Mononuclear cell (primary cell): ENCODE results near the gene CGB5. TPM values are rescaled to one million over a fixed set of nuclear protein-coding genes. Genes with fewer than 3 reads are reported as not detected.
"Not testable (repeated sequence)": the region's sequence is repeated elsewhere in the genome, so short reads cannot be mapped to it uniquely, and the experiment has no call there.

Source experiments
- H3K27me3 ChIP-seq: 2 replicates; pipeline ENCODE4 v1.6.0; 2011; ENCODE audit warnings: low read length, control low read depth; ENCODE audit not compliant: insufficient read depth
- H3K4me1 ChIP-seq: 2 replicates; pipeline ENCODE4 v1.5.1; 2011; ENCODE audit warnings: mild to moderate bottlenecking, low read length, control low read depth; ENCODE audit not compliant: insufficient read depth
- H3K4me3 ChIP-seq: 2 replicates; pipeline ENCODE4 v1.5.1; 2011; ENCODE audit warnings: mild to moderate bottlenecking, low read length, moderate library complexity
- H3K9me3 ChIP-seq: 2 replicates; pipeline ENCODE4 v1.5.1; 2011; ENCODE audit warnings: low read depth, mild to moderate bottlenecking, control low read depth, low read length
- total RNA-seq: library from RNA; depleted of rRNA; stranded (reverse); fragments of >200 nt; gene quantifications from one replicate; pipeline ENCODE4 v1.2.3, GENCODE V29; 2012

Gene CGB5
- total RNA-seq, 1 donor, result not detected

DNA sequence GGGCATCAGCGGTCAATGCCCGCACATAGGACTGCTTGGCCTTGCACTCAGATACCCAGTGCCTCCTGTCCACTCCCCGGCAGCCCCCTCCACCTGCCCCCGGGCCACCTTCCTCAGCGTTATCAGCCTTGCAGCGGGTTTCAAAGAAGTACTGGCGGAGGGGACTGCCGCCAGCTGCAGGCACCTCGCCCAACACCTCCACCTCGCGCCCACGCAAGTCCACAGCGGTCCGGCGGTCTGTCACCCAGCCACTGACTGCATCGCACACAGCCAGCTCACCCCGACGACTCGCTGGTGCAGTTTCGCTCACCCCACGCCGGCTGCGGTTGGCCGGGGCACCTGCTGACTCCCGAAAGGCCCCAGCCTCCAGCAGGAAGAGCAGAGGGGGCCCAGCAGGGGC, 17.8 kb downstream of the CGB5 start:
- H3K27me3 ChIP-seq, result peaks cover 38% of the 10 kb centered on the region
- peaks cover 15% of the 10 kb centered on the region for H3K4me1 ChIP-seq
- no peak overlapping the region for H3K4me3 ChIP-seq

DNA sequence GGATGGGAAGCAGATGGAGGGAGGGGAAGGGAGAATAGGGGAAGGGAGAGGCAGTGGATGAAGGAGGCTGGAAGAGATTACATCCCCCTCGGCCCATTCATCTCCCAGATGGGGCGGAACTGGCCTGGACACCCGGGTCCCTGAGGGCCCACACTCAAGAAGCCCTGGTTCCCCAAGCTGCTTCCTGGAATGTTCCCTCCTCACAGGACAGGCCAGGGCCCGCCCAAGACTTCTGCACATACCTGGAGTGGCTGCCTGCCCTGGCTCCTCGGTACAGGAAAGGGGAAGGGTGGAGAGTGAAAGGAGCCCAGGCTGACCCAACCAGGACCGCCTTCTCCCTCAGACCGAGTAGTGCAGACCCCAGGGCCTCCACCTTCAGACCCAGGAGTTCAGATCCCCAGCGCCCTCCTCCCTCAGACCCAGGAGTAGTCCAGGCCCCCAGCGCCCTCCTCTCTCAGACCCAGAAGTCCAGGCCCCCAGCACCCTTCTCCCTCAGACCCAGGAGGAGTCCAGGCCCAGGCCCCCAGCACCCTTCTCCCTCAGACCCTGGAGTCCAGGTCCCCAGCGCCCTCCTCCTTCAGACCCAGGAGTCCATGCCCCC, 20.5 kb downstream of the CGB5 start:
- Histone ChIP-seq H3K4me1 (no peaks in the 10 kb centered on the region), H3K4me3 (no peak overlapping the region), H3K9me3 (no peaks in the 10 kb centered on the region), H3K27me3 (peaks cover 31% of the 10 kb centered on the region)

More for the DNA sequence above, 17.8 kb downstream of the CGB5 start:
- H3K9me3 ChIP-seq, result no peaks in the 10 kb centered on the region

DNA sequence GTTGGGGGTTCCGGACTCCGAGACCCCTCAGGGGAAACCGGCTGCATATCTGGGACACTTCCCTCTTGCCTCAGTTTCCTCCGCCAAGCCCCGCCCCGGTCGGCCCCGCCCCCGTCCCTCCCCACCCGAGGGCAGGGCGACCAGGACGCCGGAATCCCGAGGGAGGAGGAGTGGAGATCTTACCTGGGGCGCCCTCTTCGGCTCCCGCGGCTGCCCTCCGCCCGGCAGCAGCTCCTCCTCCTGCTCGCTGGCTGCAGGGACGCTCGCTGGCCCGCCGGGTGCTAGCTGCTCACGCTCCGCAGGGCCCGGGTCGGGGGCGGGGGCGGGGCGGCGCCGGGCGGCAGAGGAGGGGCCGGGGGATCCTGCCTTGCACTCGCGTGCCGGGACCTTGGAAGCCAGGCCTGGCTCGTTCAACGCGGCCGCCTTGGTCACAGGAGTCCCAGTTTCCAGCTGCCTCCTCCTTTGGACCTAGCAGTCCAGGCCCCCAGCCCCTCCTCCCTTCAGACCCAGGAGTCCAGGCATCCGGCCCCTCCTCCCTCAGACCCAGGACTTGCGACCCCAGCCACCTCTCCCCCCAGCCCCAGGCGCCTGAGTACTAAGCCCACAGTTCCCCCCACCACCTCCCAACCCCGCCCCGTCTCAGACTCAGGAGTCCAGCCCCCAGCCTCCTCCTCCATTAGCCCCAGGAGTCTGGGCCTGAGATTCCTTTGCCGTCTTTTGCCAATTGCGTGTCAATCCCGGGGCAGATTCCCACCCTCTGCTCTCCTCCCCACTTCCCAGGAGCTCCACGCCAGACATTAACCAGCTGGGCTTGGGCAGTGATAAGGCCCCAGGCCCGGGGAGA, 21.3 kb downstream of the CGB5 start, which contains the start of gene NTF4:
Gene NTF4, minus strand, starts transcription at position 51 of the 844 bp plus-strand sequence. CDS start 2,821 bp downstream, outside the sequence.
- no peak within 1 kb of the TSS for H3K4me3 ChIP-seq
- H3K27me3 ChIP-seq, result peaks cover 32% of the 10 kb centered on the region

DNA sequence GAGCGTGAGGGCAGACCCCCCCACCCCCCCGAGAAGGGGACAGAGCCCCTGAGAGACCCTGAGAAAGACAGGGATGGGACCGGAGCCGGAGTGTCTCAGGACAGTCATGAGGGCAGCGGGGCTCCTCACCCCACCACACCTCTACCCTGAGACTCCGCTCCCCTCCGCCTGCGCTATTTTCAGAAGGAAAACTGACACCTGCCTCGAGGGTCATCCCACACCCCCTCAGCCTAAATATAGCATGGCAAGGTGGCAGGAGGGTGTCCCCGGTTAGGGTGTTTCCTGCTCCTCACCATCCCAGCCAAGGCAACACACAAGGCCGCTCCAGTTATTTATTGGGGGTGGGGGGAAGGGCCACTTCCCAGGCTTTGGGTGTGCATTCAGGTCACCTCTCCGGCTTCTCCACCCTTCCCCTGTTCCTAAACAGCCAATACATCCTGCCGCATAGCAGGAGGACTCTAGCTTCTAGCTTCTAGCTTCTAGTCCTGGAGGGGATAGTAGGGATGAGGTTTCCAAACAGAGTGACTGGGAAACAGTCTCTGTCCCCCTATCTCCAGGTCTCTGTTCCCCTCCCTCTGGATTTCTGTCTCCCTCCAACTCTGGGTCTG, 22.4 kb downstream of the CGB5 start:
- Histone ChIP-seq H3K9me3 (no peaks in the 10 kb centered on the region), H3K27me3 (peaks cover 29% of the 10 kb centered on the region), H3K4me3 (no peak overlapping the region), H3K4me1 (no peaks in the 10 kb centered on the region)

More for the DNA sequence above, 21.3 kb downstream of the CGB5 start, which contains the start of gene NTF4:
- Histone ChIP-seq H3K9me3 (no peaks in the 10 kb centered on the region), H3K4me1 (no peaks in the 10 kb centered on the region)

DNA sequence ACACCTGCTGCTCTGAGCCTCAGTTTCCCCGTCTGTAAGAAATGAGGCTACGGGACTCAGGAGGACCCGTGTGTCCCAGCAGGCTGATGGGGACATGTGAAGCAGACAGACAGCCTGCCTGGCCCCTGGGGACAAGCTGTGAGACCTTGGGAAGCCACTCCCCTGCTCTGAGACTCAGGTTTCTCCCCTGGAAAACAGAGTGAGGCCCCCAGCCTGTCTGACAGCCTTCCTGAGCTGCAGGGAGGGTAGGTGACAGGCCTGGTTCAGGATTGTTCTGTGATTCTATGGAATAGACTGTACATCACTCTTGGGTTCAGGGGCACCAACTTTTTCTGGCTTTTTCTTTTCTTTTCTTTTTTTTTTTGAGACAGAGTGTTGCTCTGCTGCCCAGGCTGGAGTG, 23.9 kb downstream of the CGB5 start:
- H3K27me3 ChIP-seq, result peaks cover 30% of the 10 kb centered on the region
- no peaks in the 10 kb centered on the region for H3K4me1 ChIP-seq
- no peaks in the 10 kb centered on the region for H3K9me3 ChIP-seq
- H3K4me3 ChIP-seq, result no peak overlapping the region

DNA sequence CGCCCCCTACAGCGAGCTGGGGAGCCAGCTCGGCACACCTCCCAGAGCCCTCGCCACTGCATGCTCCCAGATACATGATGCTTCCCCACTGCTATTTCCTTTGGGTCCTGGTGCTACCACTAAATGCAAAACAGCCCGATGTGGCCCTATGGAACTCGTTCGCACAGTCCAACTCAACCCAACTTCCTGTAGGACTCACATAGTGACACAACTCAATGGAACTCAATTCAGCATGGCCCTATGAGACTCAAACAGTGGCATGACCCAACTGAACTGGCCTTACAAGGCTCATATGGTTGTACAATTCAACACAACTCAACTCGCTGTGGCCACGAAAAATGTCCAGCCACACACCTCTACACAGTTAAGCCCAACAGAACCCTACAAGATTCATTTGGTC, 25.4 kb downstream of the CGB5 start:
- Histone ChIP-seq H3K27me3 (peaks cover 42% of the 10 kb centered on the region), H3K9me3 (no peaks in the 10 kb centered on the region), H3K4me3 (no peak overlapping the region), H3K4me1 (no peaks in the 10 kb centered on the region)

DNA sequence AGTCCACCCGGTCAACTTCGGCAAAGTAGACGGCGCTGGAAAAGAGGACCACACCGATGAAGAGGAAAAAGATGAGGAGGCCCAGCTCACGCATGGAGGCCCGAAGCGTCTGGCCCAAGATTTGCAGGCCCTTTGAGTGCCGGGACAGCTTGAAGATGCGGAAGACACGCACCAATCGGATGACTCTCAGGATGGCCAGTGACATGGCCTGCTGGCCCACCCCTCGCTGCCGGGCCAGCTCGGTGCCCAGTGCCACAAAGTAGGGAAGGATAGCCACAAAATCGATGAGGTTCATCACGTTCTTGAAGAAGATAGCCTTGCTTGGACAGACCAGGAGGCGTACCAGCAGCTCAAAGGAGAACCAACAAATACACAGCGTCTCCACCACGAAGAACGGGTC, 26.8 kb downstream of the CGB5 start:
- H3K4me1 ChIP-seq, result no peaks in the 10 kb centered on the region
- peaks cover 40% of the 10 kb centered on the region for H3K27me3 ChIP-seq
- no peaks in the 10 kb centered on the region for H3K9me3 ChIP-seq
- H3K4me3 ChIP-seq, result no peak overlapping the region

DNA sequence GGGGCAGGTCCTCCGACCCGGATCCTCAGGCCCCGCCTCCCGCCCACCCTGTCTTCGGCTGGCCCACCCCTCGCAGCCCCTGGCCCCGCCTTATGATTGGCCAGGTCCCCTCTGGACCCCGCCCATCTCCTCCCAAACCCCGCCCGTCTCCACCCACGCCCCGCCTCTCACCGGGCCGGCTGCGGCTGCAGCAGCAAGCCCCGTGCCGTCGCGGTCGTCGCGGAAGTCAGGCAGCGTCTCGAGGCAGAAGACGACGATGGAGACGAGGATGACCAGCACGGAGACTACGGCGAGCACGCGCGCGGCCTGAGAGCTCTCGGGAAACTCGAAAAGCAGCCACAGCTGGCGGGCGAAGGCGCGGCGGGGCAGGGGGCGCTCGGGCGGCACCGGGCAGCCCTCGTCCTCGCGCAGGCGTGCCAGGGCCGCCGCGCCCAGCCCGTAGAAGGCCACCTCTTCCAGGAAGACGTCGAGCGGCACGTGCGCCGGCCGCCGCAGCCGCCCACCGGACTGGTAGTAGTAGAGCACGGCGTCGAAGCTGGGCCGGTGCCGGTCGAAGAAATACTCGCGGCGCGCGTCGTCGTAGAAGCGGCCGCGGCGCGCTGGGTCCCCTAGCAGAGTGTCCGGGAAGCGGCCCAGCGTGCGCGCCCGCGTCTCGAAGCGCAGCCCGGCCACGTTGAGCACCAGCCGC, 28.4 kb downstream of the CGB5 start:
- H3K4me1 ChIP-seq, result no peaks in the 10 kb centered on the region
- peaks cover 29% of the 10 kb centered on the region for H3K27me3 ChIP-seq
- no peak overlapping the region for H3K4me3 ChIP-seq
- H3K9me3 ChIP-seq, result no peaks in the 10 kb centered on the region

DNA sequence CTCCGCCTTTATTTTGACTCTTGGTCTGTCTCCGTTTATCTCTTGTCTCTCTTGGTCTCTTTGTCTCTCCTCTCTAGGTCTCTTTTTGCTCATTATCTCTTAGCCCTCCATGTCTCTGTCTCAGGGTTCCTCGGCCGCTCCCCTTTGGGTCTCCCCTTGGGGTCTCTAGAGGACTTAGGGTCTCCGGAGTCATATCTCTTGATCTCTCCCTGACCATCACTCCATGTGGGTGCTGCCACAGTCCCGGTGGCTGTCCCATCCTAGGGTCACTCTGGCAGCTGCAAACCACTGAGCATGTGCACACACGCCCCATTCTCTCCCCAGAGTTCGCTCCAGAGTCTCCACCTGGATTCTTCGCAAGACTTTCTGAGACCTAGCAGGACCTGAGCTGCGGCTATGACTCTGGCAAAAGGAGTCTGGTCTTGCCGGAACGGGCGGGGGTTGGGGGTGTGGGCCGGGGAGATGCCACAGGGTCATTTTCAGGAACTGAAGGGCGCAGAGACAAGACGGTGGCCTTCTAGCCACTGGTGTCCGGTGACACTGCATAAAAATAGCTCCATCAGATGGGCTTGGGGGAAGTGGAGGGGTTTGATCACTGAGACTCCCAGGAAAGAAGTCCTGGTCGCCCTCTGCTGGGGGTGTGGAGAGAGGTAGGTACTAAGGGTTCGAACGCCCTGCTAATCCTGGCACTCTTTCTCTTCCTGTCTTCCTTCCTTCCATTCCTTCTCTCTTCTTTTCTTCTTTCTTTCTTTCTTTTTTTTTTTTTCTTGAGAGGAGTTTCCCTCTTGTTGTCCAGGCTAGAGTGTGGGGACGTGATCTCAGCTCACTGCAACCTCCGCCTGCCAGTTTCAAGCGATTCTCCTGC, 30.1 kb downstream of the CGB5 start:
- Histone ChIP-seq H3K4me1 (no peaks in the 10 kb centered on the region), H3K4me3 (no peak overlapping the region), H3K9me3 (no peaks in the 10 kb centered on the region), H3K27me3 (peaks cover 25% of the 10 kb centered on the region)

DNA sequence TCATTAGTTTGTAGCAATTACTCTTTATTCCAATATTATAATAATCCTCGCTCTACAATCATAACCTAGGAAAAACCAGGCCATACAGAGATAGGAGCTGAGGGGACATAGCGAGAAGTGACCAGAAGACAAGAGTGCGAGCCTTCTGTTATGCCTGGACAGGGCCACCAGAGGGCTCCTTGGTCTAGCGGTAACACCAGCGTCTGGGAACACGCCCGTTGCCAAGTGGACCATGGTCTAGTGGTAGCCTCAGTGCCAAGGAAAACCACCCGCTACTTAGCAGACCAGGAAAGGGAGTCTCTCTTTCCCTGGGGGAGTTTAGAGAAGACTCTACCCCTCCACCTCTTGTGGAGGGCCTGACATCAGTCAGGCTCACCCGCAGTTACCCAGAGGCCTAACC, 31.2 kb downstream of the CGB5 start:
- H3K9me3 ChIP-seq, H3K4me3 ChIP-seq, H3K4me1 ChIP-seq: not testable (repeated sequence)
- peaks cover 19% of the 10 kb centered on the region for H3K27me3 ChIP-seq

DNA sequence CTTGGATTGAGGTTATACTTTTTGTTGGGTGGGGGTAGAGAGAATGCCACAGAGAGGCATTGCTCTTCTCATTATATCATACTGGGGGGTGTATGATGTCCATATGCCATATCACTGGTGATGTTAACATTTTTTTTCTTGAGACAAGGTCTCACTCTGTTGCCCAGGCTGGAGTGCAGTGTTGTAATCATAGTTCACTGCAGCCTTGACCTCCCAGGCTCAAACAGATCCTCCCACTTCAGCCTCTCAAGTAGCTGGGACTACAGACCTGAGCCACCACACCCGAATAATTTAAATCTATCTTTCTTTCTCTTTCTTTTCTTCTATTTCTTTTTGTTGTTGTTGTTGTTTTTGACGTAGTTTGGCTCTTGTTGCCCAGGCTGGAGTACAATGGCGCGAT, 36.7 kb downstream of the CGB5 start:
- H3K9me3 ChIP-seq, result no peaks in the 10 kb centered on the region
- H3K27me3 ChIP-seq, result no peaks in the 10 kb centered on the region
- H3K4me3 ChIP-seq, result no peak overlapping the region
- H3K4me1 ChIP-seq, result peaks cover 6% of the 10 kb centered on the region

DNA sequence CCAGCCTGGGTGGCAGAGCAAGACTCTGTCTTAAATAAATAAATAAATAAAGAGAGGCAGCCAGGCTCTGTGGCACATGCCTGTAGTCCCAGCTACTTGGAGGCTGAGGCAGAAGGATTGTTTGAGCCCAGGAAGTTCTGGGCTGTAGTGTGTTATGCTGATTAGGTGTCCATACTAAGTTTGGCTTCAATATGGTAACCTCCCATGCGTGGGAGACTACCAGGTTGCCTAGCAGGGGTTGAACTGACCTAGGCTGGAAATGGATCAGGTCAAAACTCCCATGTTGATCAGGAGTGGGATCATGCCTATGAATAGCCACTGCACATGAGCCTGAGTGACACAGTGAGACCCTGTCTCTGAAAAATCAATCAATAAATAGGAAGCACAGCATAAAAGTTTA, 37.6 kb downstream of the CGB5 start:
- peaks cover 12% of the 10 kb centered on the region for H3K4me1 ChIP-seq
- H3K27me3 ChIP-seq, result no peaks in the 10 kb centered on the region
- H3K4me3 ChIP-seq, result no peak overlapping the region
- no peaks in the 10 kb centered on the region for H3K9me3 ChIP-seq

DNA sequence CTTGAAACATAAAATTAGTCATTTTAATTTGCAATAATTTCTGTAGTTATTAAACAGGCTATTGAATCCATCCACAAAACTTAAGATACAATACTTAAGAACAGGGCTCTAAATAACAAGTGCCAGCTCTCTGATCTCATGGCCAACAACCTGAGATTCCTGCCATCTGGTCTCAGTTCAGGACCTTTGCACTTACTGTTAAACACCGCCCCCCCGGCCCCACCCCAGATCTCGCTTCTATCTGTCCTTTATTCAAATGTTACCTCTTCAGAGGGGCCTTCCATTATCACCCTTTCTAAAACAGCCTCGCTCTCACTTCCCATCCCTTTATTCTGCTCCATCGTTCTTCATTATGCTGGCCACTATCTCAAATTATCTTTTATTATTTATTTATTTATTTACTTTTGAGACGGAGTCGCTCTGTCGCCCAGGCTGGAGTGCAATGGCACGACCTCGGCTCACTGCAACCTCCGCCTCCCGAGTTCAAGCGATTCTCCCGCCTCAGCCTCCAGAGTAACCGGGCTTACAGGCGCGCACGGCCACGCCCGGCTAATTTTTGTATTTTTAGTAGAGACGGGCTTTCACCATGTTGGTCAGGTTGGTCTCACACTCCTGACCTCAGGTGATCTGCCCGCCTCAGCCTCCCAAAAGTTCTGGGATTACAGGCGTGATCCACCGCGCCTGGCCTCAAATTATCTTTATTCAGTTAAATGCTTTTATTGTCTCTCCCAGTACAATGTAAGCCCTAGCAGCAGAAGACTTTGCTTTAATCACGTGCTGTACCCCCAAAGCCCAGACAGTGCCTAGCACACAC, 40.8 kb downstream of the CGB5 start:
- no peaks in the 10 kb centered on the region for H3K9me3 ChIP-seq
- H3K4me1 ChIP-seq, result peaks cover 32% of the 10 kb centered on the region

More for the DNA sequence above, 40.8 kb downstream of the CGB5 start:
- H3K27me3 ChIP-seq, result no peaks in the 10 kb centered on the region
- peak overlapping the region; percentile 96 for H3K4me3 ChIP-seq
